Omental fat pad (tissue), 4 donors: ENCODE data around the gene PRODH2. TPM values are rescaled to one million over a fixed set of nuclear protein-coding genes. Genes with fewer than 3 reads are reported as not detected.

Source experiments
- ATAC-seq: fragments of 150-250 bp; one replicate; pipeline ENCODE4 v1.9.1; 2016; ENCODE audit warnings: mild to moderate bottlenecking, moderate library complexity; ENCODE audit not compliant: low FRiP score
- DNase-seq: peaks from one replicate; pipeline ENCODE4 v3.0.0-alpha.2; 2019; ENCODE audit warnings: low spot score
- total RNA-seq, 4 donors: library from RNA; depleted of rRNA; stranded (reverse); fragments of >200 nt; gene quantifications; one replicate each; pipeline ENCODE4 v1.1.0, GENCODE V29; 2016
- TF ChIP-seq, protein P1 (sequence below), 3 donors: fragments of 450-650 bp; IDR thresholded peaks; one replicate each; pipeline ENCODE4 v1.5.1; 2016 to 2017; ENCODE audit warnings: antibody characterized with exemption in 3 of 3, mild to moderate bottlenecking in 3 of 3, moderate library complexity in 2 of 3

Gene PRODH2, protein sequence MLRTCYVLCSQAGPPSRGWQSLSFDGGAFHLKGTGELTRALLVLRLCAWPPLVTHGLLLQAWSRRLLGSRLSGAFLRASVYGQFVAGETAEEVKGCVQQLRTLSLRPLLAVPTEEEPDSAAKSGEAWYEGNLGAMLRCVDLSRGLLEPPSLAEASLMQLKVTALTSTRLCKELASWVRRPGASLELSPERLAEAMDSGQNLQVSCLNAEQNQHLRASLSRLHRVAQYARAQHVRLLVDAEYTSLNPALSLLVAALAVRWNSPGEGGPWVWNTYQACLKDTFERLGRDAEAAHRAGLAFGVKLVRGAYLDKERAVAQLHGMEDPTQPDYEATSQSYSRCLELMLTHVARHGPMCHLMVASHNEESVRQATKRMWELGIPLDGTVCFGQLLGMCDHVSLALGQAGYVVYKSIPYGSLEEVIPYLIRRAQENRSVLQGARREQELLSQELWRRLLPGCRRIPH
- total RNA-seq, result not detected

DNA sequence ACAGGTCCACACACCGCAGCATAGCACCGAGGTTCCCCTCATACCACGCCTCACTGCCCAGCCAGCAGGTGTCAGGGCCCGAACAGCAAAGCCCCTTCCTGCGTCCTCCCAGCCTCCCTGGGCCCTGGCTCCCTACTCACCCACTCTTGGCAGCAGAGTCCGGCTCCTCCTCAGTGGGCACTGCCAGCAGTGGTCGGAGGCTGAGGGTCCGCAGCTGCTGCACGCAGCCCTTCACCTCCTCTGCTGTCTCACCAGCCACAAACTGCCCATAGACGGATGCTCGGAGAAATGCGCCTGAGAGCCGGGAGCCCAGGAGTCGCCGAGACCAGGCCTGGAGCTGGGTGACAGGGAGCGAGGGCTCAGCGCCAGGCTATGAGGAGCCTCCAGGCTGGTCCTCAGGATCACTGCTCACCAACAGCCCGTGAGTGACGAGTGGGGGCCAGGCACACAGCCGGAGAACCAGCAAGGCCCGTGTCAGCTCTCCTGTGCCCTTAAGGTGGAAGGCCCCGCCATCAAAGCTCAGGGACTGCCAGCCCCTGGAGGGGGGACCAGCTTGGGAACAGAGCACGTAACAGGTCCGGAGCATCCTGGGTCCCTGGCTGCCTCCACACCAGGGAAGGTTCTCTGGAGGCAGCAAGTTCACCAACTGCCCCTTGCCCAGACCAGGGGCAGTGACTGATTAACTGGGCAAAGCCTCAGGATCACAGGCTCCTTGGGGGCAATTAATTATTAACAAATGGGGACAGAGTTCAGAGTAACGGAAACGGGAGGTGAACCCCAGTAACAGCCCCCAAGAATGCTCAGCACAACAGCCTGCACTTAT lies at the start of gene PRODH2:
Gene PRODH2 (minus strand): TSS at position 626 of the 823 bp plus-strand sequence. CDS start 40 bp downstream, at position 586.
- DNase-seq (no peak), ATAC-seq (no peak)
- TF ChIP-seq, protein P1, sequence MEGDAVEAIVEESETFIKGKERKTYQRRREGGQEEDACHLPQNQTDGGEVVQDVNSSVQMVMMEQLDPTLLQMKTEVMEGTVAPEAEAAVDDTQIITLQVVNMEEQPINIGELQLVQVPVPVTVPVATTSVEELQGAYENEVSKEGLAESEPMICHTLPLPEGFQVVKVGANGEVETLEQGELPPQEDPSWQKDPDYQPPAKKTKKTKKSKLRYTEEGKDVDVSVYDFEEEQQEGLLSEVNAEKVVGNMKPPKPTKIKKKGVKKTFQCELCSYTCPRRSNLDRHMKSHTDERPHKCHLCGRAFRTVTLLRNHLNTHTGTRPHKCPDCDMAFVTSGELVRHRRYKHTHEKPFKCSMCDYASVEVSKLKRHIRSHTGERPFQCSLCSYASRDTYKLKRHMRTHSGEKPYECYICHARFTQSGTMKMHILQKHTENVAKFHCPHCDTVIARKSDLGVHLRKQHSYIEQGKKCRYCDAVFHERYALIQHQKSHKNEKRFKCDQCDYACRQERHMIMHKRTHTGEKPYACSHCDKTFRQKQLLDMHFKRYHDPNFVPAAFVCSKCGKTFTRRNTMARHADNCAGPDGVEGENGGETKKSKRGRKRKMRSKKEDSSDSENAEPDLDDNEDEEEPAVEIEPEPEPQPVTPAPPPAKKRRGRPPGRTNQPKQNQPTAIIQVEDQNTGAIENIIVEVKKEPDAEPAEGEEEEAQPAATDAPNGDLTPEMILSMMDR (IDR thresholded peaks at IDR 0.05), result no peak

DNA sequence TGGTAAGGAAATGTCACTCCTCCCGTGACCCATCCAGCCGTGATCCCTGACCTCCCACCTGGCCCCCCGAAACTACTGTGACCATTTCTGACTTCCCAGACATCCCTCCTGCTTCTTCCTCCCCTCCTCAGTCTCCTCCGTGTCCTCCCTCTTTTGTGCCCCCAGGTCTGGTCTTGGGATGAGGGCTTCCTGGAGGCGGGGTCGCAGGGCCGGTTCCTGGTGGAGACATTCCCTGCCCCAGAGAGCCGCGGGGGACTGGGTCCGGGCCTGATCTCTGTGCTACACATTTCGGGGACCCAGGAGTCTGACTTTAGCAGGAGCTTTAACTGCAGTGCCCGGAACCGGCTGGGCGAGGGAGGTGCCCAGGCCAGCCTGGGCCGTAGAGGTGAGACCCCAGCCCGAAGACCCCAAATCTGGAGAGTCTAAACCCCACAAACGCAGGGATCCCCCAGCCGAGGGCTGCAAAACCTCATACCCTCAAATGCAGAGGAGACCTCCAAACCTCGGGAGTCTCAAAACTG lies 49.1 kb upstream of the PRODH2 start:
- DNase-seq, result no peak
- TF ChIP-seq, protein P1 (IDR thresholded peaks at IDR 0.05), result no peak
- no peak for ATAC-seq

- TF ChIP-seq, protein P1 (IDR thresholded peaks at IDR 0.05), result no peak
- DNase-seq (no peak), ATAC-seq (no peak)
Measured at GRCh38 chr19:35860818-35861639, 48.4 kb upstream of the PRODH2 start.

- ATAC-seq (no peak), DNase-seq (no peak)
- TF ChIP-seq, protein P1 (IDR thresholded peaks at IDR 0.05), result no peak
Measured at GRCh38 chr19:35860436-35860817, 47.8 kb upstream of the PRODH2 start.

DNA sequence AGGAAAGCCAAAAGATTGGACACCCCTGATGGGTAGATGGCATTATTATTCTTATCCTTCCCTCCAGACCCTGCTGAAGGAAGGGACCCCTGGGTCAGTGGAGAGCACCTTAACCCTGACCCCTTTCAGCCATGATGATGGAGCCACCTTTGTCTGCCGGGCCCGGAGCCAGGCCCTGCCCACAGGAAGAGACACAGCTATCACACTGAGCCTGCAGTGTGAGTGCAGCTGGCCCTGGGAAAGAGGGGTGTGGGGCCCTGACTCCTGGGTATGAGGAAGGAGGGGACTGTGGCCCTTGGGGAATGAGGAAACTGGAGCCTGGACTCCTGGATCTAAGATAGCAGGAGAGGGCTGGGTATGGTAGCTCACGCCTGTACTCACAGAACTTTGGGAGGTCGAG lies 46.8 kb upstream of the PRODH2 start:
- no peak for ATAC-seq

DNA sequence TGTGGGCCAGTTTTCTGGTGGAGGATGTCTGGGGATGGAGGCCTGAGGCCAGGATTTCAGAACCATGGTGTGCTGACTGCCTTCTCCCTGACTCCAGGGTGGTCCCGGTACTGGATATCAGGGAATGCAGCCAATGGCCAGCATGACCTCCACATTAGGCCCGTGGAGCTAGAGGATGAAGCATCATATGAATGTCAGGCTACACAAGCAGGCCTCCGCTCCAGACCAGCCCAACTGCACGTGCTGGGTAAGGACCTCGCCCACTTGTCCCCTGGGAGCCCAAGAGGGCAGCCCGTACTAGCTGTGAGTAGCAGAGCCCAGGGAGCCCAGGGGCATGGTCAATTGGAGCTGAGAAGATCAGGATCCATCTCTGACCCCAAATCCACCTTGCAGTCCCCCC lies 45.7 kb upstream of the PRODH2 start:
- ATAC-seq (no peak), DNase-seq (no peak)
- TF ChIP-seq, protein P1 (IDR thresholded peaks at IDR 0.05), result no peak

More for the DNA sequence above, 46.8 kb upstream of the PRODH2 start:
- TF ChIP-seq, protein P1 (IDR thresholded peaks at IDR 0.05), result no peak
- DNase-seq, result no peak
